Measurements from ENCODE around the gene YIPF3. TPM values are rescaled to one million over a fixed set of nuclear protein-coding genes. Genes with fewer than 3 reads are reported as not detected.

Gene YIPF3
- total RNA-seq, 2 experiments from 2014 or later: 50.9 to 56.3 TPM

DNA sequence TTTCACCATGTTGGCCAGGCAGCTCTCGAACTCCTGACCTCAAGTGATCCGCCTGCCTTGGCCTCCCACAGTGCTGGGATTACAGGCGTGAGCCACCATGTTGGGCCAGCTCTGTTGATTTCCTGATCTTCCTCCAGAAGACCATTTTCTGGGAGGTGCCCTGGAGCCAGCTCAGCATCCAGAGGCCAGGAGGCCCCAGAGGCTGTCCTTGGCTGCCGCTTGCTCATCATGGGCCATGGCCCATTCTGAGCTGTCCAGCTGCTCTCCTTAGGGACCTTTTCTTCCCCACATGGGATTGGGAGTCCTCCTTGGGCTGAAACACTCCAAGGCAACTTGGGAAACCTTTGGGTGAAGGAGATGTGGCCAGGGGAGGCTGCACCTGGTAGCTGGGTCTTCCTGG lies 22.0 kb downstream of the YIPF3 start:
- DNase-seq (no peak), ATAC-seq (no peak)
- Mint-ChIP-seq H3K4me3 (no peak overlapping the region), H3K4me1 (peaks cover 15% of the 10 kb centered on the region), H3K36me3 (no peaks in the 10 kb centered on the region), H3K27me3 (no peaks in the 10 kb centered on the region), H3K9me3 (ENCODE audit: low read depth) (no peaks in the 10 kb centered on the region), H3K27ac (no peak overlapping the region)
- CTCF ChIA-PET: interaction anchor here (1.0 to 5.5 kb wide), 6 partner anchors 8 to 266 kb away, joined by 3 to 37 read pairs (median 4); partner anchors contain the start of genes DLK2 and DNPH1

DNA sequence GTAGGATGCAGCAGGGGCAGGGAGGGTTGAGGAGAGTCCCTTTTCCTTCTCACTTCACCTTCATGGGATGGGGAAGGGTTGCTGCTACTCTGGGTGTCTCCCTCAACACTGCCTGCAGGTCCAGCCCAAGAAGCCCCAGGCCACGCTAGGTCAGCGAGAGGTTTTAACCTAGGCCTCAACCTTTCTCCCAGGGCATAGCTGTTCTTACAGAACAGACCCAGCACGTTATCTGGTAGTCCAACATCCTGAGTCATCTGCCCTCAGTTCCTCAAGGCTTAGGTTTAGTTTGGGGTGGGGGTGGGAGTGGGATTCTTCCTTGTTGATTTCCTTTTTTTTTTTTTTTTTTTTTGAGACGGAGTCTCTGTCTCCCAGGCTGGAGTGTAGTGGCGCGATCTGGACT lies 22.4 kb downstream of the YIPF3 start:
- no peaks in the 10 kb centered on the region for H3K27me3 Mint-ChIP-seq
- CTCF ChIA-PET: interaction anchor here (0.6 to 5.5 kb wide), 6 partner anchors 8 to 759 kb away, joined by 3 to 37 read pairs (median 4); partner anchors contain the start of genes DLK2 and DNPH1
- peaks cover 15% of the 10 kb centered on the region for H3K4me1 Mint-ChIP-seq
- H3K4me3 Mint-ChIP-seq: no peak overlapping the region
- ATAC-seq (no peak), DNase-seq (no peak)
- no peak overlapping the region for H3K27ac Mint-ChIP-seq
- H3K9me3 Mint-ChIP-seq (ENCODE audit: low read depth): no peaks in the 10 kb centered on the region
- no peaks in the 10 kb centered on the region for H3K36me3 Mint-ChIP-seq

DNA sequence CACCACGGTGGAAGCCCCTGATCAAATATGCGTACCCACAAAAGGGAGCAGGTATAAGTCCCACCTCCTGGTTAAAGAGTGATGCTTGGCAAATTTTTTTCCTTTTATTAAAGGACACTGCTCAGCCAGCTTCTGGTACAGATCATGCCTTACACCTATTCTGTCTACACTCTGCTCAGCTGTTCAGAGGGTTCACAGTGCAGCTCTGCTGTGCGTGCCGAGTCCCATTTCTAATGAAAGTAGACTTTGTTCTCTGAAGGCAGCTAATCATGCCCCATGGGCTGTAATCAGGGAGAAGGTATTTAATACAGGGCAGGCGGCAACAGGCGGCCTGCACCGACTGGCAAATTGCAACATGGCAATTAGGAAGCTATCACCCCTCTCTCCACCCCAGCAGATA lies 22.9 kb downstream of the YIPF3 start:
- Mint-ChIP-seq H3K27me3 (no peaks in the 10 kb centered on the region), H3K36me3 (no peaks in the 10 kb centered on the region), H3K9me3 (ENCODE audit: low read depth) (no peaks in the 10 kb centered on the region), H3K4me3 (no peak overlapping the region), H3K27ac (no peak overlapping the region), H3K4me1 (peaks cover 15% of the 10 kb centered on the region)
- no peak for ATAC-seq
- CTCF ChIA-PET: interaction anchor here (0.6 to 5.5 kb wide), 5 partner anchors 8 to 758 kb away, joined by 3 to 37 read pairs (median 5); partner anchors contain the start of gene DLK2
- no peak for DNase-seq

DNA sequence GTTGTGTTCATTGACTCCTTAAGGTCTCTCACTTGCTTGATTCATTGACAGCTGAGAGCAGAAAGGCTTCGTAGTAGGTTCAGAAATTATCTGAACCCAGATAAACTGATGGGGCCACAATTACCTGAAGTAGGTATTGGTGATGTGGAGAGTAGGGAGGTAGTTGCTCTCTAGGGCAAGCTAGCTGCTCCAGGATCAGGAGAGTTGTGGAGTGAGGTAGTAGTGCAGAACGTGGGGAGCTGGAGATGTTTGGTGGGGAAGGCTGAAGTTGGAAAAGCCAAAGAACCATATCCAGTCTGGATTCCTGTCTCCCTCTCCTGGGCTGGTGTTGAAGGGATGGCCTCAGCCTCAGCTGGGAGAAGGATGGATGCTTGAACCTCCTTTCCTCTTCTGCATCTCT lies 23.5 kb downstream of the YIPF3 start:
- CTCF ChIA-PET: interaction anchor here (0.9 to 5.5 kb wide), 4 partner anchors 14 to 230 kb away, joined by 3 to 37 read pairs (median 7); partner anchors contain the start of gene DLK2
- Mint-ChIP-seq H3K27me3 (no peaks in the 10 kb centered on the region), H3K4me1 (peaks cover 15% of the 10 kb centered on the region)

DNA sequence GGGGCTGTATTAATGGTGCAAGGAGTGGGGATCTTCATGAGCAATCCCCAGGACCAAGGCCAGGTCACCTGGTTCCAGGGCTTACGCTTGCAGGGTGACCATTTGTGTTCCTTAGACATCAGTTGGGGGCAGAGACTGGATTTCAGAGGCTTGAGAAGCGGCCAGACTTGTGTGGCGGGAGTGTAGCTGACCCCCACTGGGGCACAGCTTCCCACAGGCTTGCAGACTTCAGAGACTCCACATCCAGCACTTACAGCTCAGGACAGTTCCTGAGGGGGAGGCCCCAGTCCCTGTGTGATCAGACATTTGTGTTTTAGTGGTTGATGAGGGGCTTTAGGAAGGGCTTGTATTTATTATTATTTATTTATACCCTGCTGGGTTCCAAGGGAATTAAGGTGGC lies 24.1 kb downstream of the YIPF3 start:
- Mint-ChIP-seq H3K4me1 (peaks cover 15% of the 10 kb centered on the region), H3K27me3 (no peaks in the 10 kb centered on the region), H3K9me3 (ENCODE audit: low read depth) (no peaks in the 10 kb centered on the region), H3K27ac (no peak overlapping the region), H3K36me3 (no peaks in the 10 kb centered on the region), H3K4me3 (no peak overlapping the region)
- CTCF ChIA-PET: interaction anchor here (0.9 to 5.5 kb wide), 3 partner anchors 14 to 230 kb away, joined by 3 to 37 read pairs (median 3); no protein-coding TSS in a partner anchor
- ATAC-seq: no peak
- no peak for DNase-seq

More for the DNA sequence above, 23.5 kb downstream of the YIPF3 start:
- DNase-seq (no peak), ATAC-seq (no peak)
- no peaks in the 10 kb centered on the region for H3K36me3 Mint-ChIP-seq
- no peak overlapping the region for H3K4me3 Mint-ChIP-seq
- no peaks in the 10 kb centered on the region for H3K9me3 Mint-ChIP-seq (ENCODE audit: low read depth)
- no peak overlapping the region for H3K27ac Mint-ChIP-seq

DNA sequence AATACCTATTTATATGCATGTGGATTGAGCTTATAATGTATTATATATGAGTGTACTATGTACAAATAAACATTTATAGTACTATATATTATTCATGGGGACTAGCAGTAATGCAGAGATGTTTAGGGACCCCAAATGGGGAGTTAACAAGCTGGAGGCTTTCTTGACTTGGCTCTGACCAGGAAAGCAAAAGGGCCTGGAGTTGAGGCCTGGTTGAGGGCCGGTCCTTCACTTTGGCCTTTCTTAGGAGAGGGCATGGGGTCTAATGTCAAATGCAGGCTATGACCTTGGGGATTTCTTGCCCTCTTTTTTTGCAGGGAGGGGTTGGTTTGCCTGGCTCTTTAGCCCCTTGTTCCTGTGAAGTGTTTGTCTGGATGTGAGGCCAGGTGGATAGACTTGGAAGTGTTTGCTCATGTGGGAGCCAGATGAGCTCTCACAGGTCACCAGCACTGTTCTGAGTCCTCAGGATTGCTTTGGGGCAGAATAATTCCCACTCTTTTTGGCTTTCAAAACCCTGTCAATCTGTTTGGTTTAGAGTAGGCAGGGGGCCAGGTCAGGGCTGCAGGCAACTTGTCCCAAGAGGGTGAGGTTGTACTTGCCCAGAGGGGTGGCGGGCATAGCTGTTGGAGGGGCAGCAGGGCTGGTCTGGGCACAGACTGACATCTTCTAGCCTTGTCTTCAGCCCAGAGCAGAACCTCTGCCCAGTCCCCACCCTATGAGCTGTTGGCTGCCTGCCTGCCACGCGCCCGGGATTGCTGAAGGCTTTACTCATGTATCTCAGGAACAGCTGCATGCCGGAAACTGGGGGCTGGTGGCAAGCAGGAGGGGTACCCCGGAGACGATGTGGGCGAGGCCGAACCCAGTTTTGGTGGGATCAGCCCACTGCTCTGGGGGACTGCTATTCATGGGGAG lies 24.7 kb downstream of the YIPF3 start:
- no peak for DNase-seq
- Mint-ChIP-seq H3K36me3 (no peaks in the 10 kb centered on the region), H3K9me3 (ENCODE audit: low read depth) (no peaks in the 10 kb centered on the region), H3K27ac (no peak overlapping the region), H3K4me1 (peaks cover 15% of the 10 kb centered on the region), H3K4me3 (no peak overlapping the region), H3K27me3 (no peaks in the 10 kb centered on the region)
- ATAC-seq: no peak
- CTCF ChIA-PET: interaction anchor here (1.4 to 5.5 kb wide), 4 partner anchors 10 to 20 kb away, joined by 3 to 37 read pairs (median 4); no protein-coding TSS in a partner anchor

DNA sequence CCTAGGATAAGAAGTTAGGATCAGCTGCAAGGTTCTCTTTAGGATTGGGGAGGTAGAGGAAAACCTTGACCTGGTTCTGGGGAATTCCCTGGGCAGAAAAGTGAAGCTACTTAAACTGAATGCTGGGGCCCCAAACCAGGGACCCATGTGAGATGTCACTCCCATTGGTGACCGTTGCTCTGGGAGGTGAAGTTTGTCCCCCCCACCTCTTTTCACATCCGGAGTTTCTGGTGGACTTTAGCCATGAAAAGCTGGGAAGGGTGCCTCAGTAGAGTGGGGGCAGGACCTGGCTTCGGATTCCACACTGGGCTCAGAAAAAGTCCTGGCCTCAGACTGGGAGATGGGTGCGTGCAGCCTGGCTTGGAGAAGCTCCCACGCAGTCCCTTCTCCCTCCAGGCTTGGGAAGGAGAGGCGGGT lies 26.2 kb downstream of the YIPF3 start:
- DNase-seq: no peak
- CTCF ChIA-PET: interaction anchor here (1.6 to 1.8 kb wide), 2 partner anchors 11 to 16 kb away, joined by 3 to 6 read pairs; no protein-coding TSS in a partner anchor
- H3K4me1 Mint-ChIP-seq: peaks cover 12% of the 10 kb centered on the region
- H3K9me3 Mint-ChIP-seq (ENCODE audit: low read depth): no peaks in the 10 kb centered on the region
- H3K4me3 Mint-ChIP-seq: no peak overlapping the region
- ATAC-seq: no peak
- no peaks in the 10 kb centered on the region for H3K36me3 Mint-ChIP-seq
- H3K27ac Mint-ChIP-seq: no peak overlapping the region
- no peaks in the 10 kb centered on the region for H3K27me3 Mint-ChIP-seq

DNA sequence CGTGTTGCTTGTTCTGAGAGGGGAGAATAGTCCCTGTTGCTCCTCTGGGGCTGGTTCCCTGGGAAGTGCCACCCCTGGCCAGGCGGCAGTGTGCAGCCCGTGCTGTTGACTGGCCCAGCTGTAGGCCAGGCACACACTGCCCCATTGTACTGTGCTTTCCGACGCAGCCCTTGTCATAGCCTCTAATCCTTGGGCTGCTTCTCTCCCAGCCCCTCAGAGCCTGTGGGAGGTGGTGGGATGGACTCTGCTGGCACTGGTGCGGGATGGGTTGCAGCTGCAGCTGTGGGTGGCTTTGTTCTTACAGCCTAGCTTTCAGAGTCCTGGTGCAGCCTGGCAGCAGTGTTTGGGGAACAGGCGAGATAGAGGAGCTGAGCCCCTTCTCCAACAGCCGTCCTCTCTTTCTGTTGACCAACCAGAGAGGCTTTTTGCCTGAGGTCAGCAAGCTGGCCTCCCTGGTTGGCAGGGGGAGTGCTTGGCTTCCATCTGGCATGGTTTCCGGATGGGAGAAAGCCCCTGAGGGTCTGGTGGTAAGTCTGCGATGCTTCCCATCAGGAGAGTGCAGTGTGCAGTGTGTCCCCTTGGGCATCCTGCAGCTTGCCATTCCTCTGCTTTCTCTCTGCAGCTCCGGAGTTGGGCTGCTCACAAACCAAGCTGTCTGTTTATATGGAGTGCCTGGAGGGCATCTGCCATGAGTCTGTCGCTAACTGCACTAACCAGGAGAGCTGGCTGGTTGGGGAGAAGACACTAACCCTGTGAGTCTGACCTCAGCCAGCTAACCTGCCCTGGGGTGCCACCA lies 27.3 kb downstream of the YIPF3 start:
- CTCF ChIA-PET: interaction anchor here (1.1 to 1.8 kb wide), 2 partner anchors 17 to 20 kb away, joined by 4 to 6 read pairs; partner anchors contain the start of gene LRRC73
- Mint-ChIP-seq H3K4me1 (peaks cover 4% of the 10 kb centered on the region), H3K27ac (no peak overlapping the region), H3K36me3 (no peaks in the 10 kb centered on the region), H3K27me3 (no peaks in the 10 kb centered on the region), H3K9me3 (ENCODE audit: low read depth) (no peaks in the 10 kb centered on the region), H3K4me3 (no peak overlapping the region)
- ATAC-seq (no peak), DNase-seq (no peak)

DNA sequence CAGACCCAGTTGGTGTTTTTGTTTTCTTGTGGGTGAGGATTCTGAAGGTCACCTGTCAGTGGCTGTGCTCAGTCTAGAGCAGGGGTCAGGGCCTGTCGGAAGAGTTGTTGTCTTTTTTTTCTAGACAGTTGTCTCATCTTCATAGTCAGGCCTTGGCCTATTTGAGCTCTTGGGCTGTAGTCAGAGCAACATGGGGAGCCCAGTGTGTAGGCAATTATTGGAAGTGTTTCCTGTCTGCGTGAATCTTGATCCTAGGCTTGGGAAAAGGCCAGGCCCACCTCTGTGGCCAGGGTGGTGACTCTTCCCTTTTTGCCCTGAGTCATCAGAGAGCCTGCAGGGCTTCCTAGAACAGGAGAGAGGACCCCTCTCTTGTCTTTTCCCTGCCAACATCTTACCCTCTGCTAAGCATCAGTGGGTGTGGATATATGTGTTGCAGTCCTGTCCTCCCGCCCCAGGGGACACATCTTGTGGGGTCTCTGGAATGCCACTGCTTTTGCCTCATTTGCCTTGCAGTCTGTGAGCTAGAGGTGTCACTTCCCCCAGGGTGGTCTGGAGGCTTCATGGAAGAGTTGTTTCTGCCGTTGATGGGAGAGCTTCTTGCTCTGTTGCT lies 28.0 kb downstream of the YIPF3 start:
- Mint-ChIP-seq H3K27ac (no peak overlapping the region), H3K4me1 (peaks cover under 1% of the 10 kb centered on the region), H3K9me3 (ENCODE audit: low read depth) (no peaks in the 10 kb centered on the region), H3K27me3 (no peaks in the 10 kb centered on the region), H3K4me3 (no peak overlapping the region), H3K36me3 (no peaks in the 10 kb centered on the region)
- DNase-seq (no peak), ATAC-seq (no peak)
- CTCF ChIA-PET: interaction anchor here (1.1 kb wide), 1 partner anchor 21 kb away, joined by 4 read pairs; the partner anchor contains the start of gene LRRC73

DNA sequence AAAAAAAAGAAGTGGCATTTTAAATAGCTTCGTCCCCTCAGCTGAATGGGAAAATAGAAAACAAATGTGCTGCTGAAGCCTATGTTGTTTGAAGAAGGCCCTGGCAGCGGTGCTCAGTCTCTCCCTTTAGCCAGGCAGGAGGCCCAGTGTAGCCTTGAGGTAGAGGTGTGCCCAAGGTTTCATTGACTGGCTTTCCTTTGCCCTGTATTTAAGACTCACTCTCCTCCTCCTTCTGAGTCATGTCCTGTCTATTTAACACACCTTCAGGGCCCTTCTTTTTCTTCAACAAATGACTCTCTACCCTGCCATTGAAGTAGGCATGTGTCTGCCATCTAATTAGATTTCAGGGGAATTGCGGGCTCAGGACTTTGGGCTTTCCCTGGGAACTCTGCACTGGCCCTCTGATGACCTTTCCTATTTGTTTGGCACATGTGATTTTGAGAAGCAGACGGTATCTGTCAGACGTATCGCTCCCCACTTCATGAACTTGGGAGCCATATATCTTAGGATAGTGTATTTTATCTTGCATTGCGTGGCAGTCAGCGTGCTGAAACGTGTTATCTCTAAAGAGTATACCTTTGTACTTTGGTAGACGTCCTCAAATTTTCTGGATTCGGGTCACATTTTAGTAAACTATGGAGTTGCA lies 35.0 kb downstream of the YIPF3 start:
- Mint-ChIP-seq H3K36me3 (peaks cover 3% of the 10 kb centered on the region), H3K4me1 (peaks cover 43% of the 10 kb centered on the region), H3K4me3 (no peak overlapping the region), H3K9me3 (ENCODE audit: low read depth) (no peaks in the 10 kb centered on the region), H3K27me3 (no peaks in the 10 kb centered on the region), H3K27ac (no peak overlapping the region)
- CTCF ChIA-PET: no interaction called here
- ATAC-seq: no peak
- no peak for DNase-seq

DNA sequence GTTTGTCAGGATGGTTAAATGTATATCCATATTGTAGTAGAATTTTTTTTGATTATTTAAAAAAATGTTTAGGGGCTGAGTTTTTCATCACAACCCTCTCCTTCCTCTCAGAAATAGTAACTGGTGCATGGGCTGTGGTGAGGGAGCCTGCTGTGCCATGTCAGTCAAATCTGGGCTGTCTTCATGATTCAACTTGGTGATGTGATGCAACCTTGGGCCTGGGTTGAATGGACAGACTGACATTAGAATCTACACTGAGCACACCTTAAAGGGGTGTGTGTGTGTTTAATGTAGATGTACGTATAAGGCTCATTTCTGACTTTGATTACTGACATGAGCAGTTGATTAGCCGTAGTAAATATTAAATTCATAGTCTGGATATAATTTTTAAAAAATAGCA lies 35.7 kb downstream of the YIPF3 start:
- no peak overlapping the region for H3K4me3 Mint-ChIP-seq
- no peaks in the 10 kb centered on the region for H3K27me3 Mint-ChIP-seq
- H3K27ac Mint-ChIP-seq: no peak overlapping the region
- H3K36me3 Mint-ChIP-seq: peaks cover 3% of the 10 kb centered on the region
- DNase-seq: no peak
- CTCF ChIA-PET: interaction anchor here (4.3 kb wide), 1 partner anchor 26 kb away, joined by 20 read pairs; no protein-coding TSS in a partner anchor
- ATAC-seq: no peak
- peaks cover 46% of the 10 kb centered on the region for H3K4me1 Mint-ChIP-seq
- no peaks in the 10 kb centered on the region for H3K9me3 Mint-ChIP-seq (ENCODE audit: low read depth)

DNA sequence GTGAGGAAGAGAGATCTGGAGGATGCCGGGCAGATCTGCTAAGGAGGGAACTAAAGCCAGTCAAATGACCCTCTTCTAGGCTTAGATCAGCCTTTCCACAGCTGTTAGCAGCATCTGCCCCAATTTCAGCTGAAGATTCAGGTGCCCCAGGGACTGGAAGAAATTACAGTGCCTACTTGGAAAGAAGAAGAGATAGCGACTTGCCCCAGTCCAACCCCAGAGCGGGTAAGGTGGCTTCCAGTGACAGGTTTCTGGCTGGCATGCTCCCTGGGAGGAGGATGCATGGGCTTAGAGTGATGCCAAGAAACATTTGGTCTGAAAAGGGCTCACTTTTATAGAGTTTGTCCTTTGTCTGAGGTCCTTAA lies 38.7 kb downstream of the YIPF3 start:
- Mint-ChIP-seq H3K4me3 (peak overlapping the region; percentile 90), H3K27me3 (no peaks in the 10 kb centered on the region), H3K9me3 (ENCODE audit: low read depth) (no peaks in the 10 kb centered on the region), H3K36me3 (peaks cover 3% of the 10 kb centered on the region), H3K4me1 (peaks cover 46% of the 10 kb centered on the region), H3K27ac (peak overlapping the region; percentile 89)
- no peak for DNase-seq
- CTCF ChIA-PET: interaction anchor here (4.3 kb wide), 1 partner anchor 29 kb away, joined by 20 read pairs; no protein-coding TSS in a partner anchor
- no peak for ATAC-seq
